ENCODE measurements around the gene TUFT1. TPM values are rescaled to one million over a fixed set of nuclear protein-coding genes. Genes with fewer than 3 reads are reported as not detected.

The TUFT1 gene
- total RNA-seq, 1 donor from 2014 or later = 17.3 TPM

DNA sequence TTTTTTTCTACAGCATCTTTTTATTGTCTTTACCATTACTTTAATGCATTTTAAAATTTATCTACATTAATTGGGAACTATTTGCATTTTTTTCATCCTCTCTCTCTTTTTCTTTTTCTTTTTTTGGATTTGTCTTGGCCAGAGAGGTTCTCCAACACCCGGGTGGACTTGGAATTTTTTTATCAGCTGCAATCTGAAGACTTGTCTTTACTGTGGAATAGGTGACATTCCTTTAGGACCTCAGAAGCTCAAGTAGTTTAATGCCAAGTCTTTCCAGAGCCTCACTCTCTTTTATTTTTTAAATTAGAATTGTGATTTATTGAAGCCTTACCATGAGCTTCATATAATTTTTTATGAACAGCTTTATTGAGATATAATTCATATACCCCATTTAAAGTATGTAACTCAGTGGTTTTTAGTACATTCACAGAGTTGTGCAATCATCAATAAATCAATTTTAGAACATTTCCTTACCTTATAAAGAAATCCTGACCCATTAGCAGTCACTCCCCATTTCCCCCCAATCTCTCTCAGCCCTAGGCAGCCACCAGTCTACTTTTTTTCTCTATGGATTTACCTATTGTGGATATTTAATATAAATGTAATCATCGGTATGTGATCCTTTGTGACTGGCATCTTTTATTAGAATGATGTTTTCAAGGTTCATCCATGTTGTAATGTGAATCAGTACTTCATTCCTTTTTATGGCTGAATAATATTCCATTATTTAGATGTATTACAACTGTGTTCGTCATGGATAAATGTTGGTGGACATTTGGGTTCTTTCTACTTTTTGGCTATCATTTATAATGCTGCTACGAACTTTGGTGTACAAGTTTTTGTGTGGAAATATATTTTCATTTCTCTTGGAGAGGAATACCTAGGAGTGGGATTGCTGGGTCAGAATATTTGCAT is 6.2 kb downstream of the TUFT1 start:
- Mint-ChIP-seq H3K9me3 (no peaks in the 10 kb centered on the region), H3K27ac (peak overlapping the region; percentile 98), H3K4me3 (no peak overlapping the region), H3K27me3 (ENCODE audit: low read depth) (no peaks in the 10 kb centered on the region), H3K4me1 (peaks cover 47% of the 10 kb centered on the region), H3K36me3 (peaks cover 2% of the 10 kb centered on the region)
- TF ChIP-seq, protein P1, sequence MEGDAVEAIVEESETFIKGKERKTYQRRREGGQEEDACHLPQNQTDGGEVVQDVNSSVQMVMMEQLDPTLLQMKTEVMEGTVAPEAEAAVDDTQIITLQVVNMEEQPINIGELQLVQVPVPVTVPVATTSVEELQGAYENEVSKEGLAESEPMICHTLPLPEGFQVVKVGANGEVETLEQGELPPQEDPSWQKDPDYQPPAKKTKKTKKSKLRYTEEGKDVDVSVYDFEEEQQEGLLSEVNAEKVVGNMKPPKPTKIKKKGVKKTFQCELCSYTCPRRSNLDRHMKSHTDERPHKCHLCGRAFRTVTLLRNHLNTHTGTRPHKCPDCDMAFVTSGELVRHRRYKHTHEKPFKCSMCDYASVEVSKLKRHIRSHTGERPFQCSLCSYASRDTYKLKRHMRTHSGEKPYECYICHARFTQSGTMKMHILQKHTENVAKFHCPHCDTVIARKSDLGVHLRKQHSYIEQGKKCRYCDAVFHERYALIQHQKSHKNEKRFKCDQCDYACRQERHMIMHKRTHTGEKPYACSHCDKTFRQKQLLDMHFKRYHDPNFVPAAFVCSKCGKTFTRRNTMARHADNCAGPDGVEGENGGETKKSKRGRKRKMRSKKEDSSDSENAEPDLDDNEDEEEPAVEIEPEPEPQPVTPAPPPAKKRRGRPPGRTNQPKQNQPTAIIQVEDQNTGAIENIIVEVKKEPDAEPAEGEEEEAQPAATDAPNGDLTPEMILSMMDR (IDR thresholded peaks at IDR 0.05; ENCODE audit: unreplicated experiment) = no peak
- DNase-seq (ENCODE audit: low spot score in 2 of 2, unreplicated experiment in 2 of 2) = no peak

DNA sequence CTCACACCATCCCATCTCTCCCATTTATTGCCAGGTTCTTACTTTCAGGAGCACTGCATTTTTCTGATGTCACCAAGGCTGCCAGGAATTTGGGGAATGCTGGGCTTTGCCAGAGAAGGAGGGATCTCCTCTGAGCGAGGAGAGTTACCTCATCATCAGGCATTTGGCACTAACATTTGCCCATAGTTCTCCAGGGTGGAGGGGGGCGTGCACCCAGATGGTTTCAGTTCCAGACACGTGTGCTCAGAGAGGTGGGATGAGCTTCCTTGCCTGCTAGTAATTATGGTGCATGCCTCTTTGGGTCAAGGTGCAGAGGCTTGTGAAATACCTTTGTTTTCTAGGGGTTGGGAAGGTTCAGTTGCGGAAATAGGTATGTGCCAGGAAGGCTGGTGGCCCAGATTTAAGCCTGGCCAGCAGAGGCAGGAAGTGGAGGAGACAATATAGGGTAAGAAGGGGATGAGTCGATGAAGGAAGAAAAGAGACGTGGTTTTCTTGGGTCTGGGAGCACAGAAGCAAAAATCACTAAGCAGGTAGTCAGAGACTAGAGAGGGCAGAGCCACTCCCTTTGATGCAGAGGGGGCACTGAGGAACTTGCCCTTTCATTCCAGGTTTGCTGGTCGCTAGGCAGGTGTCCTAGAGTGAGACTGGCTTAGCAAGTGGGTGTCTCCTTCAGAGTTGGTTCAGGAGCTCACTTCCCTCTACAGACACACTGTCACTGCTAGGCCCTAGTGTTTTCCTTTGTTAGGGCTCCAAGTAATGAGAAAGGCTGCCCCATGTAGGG is 7.2 kb downstream of the TUFT1 start:
- H3K4me1 Mint-ChIP-seq = peaks cover 40% of the 10 kb centered on the region
- H3K4me3 Mint-ChIP-seq = peak overlapping the region; percentile 7
- H3K27ac Mint-ChIP-seq = peak overlapping the region; percentile 98
- H3K36me3 Mint-ChIP-seq = peaks cover 2% of the 10 kb centered on the region
- H3K27me3 Mint-ChIP-seq (ENCODE audit: low read depth) = no peaks in the 10 kb centered on the region
- H3K9me3 Mint-ChIP-seq = no peaks in the 10 kb centered on the region
- DNase-seq (ENCODE audit: low spot score in 2 of 2, unreplicated experiment in 2 of 2) = peak; percentile 37 to 66
- TF ChIP-seq, protein P1 (IDR thresholded peaks at IDR 0.05; ENCODE audit: unreplicated experiment) = no peak

DNA sequence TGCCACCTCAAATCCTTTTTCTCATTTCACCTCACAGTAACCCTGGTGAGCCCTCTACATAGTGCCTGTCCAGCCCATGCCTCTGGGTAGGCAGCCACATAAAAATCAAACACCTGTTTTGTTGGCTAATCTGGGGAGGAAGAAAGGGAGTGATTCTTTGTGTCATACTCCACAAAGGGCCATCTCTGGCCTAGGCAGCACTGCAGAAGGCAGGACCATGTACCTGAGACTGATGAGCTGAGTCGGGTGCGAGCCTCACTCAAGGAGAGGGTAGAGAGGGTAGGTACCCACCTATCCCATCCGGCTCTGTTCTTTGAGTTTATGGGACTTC is 7.8 kb downstream of the TUFT1 start:
- no peak overlapping the region for H3K4me3 Mint-ChIP-seq
- H3K9me3 Mint-ChIP-seq = no peaks in the 10 kb centered on the region
- H3K36me3 Mint-ChIP-seq = peaks cover 2% of the 10 kb centered on the region
- H3K4me1 Mint-ChIP-seq = peaks cover 34% of the 10 kb centered on the region
- DNase-seq (ENCODE audit: low spot score in 2 of 2, unreplicated experiment in 2 of 2) = no peak
- TF ChIP-seq, protein P1 (IDR thresholded peaks at IDR 0.05; ENCODE audit: unreplicated experiment) = no peak
- peak overlapping the region; percentile 98 for H3K27ac Mint-ChIP-seq
- H3K27me3 Mint-ChIP-seq (ENCODE audit: low read depth) = no peaks in the 10 kb centered on the region

DNA sequence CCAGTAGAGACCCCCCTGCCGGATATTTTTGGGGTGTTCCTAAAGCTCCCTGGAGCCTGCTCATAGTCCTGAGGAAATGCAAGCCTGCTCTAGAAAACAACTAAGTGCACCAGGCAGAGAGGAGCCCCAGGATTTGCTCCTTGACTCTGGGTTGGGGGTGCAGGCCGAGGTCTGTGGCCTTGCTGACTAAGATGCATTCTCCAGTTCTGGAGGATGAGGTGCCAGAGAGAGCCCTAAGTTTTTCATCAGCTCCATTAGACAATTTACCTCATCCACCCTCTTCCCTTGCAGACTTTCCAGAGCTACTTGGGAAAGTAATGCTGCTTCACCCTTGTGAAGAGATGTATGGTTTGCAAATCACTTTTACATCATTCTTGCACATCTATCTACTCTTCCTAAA is 9.1 kb downstream of the TUFT1 start:
- no peak for DNase-seq (ENCODE audit: low spot score in 2 of 2, unreplicated experiment in 2 of 2)
- peak overlapping the region; percentile 79 for H3K27ac Mint-ChIP-seq
- H3K4me3 Mint-ChIP-seq = no peak overlapping the region
- H3K27me3 Mint-ChIP-seq (ENCODE audit: low read depth) = no peaks in the 10 kb centered on the region
- no peaks in the 10 kb centered on the region for H3K9me3 Mint-ChIP-seq
- peaks cover 2% of the 10 kb centered on the region for H3K36me3 Mint-ChIP-seq
- peaks cover 36% of the 10 kb centered on the region for H3K4me1 Mint-ChIP-seq
- TF ChIP-seq, protein P1 (IDR thresholded peaks at IDR 0.05; ENCODE audit: unreplicated experiment) = no peak

DNA sequence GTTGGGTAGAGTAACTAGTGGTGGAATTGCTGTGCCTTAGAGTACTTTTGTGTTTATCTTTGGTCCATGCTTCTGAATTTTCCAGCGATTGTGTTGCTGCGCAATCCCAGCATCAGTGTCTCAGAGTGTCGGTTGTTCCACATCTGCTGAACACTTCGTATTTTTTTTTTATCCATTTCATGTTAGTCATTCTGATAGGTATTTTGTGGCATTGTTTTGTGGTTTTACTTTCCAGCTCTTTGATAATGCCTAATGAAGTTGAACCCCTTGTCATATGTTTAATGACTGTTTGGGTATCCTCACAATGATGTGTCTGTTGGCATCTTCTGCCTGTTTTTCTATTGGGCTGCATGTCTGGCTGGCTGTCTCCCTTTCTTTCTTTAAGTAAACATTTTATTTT is 13.6 kb downstream of the TUFT1 start:
- Mint-ChIP-seq H3K9me3 (no peaks in the 10 kb centered on the region), H3K4me3 (no peak overlapping the region), H3K27me3 (ENCODE audit: low read depth) (no peaks in the 10 kb centered on the region), H3K4me1 (peaks cover 18% of the 10 kb centered on the region), H3K27ac (peak overlapping the region; percentile 61), H3K36me3 (peaks cover 3% of the 10 kb centered on the region)
- TF ChIP-seq, protein P1 (IDR thresholded peaks at IDR 0.05; ENCODE audit: unreplicated experiment) = no peak
- DNase-seq (ENCODE audit: low spot score in 2 of 2, unreplicated experiment in 2 of 2) = no peak
